GM18526 (cell line): ENCODE results near the gene UBE3C.

Experiments used
- POLR2A ChIP-seq: IDR thresholded peaks from 3 replicates; pipeline ENCODE4 v1.6.1; 2011; ENCODE audit not compliant: insufficient read length; ENCODE audit errors: extremely low read depth

The UBE3C gene

DNA sequence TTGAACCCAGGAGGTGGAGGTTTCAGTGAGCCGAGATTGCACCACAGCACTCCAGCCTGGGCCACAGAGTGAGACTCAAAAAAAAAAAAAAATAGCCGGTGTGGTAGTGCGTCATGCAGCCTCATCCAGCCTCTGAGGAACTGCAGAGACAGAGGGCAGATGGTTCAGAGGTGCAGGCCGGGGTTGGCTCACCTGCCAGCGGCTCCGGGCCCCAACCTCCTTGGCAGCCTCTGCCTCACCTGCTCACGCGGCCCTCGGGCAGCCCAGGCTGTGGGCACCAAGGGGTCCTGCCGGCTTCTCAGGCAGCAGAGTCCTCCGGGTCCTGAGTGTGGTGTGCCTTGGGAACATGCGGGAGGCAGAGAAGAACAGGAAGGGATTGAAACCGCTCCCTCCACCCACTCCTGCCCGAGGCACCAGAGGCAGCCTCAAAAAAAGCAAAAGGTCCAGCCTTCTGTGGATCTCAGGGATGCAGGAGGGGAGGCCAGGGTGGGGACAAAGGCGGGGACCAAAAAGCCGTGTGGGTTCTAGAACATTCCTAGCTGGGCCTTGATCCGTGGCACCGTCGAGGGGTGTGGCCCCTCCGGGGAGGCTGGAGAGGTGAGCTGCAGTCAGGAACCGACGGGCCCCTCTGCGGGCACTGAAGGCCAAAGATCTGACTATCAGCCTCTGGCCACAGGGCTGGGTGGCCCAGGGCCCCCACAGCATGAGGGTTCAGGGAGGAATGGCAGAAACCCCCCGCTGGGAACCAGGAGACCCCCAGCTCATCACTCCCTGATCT lies 142.7 kb downstream of the UBE3C start:
- TF ChIP-seq POLR2A = no peak

GRCh38 chr7:157282141-157282801 lies 143.5 kb downstream of the UBE3C start:
- no peak for TF ChIP-seq POLR2A

DNA sequence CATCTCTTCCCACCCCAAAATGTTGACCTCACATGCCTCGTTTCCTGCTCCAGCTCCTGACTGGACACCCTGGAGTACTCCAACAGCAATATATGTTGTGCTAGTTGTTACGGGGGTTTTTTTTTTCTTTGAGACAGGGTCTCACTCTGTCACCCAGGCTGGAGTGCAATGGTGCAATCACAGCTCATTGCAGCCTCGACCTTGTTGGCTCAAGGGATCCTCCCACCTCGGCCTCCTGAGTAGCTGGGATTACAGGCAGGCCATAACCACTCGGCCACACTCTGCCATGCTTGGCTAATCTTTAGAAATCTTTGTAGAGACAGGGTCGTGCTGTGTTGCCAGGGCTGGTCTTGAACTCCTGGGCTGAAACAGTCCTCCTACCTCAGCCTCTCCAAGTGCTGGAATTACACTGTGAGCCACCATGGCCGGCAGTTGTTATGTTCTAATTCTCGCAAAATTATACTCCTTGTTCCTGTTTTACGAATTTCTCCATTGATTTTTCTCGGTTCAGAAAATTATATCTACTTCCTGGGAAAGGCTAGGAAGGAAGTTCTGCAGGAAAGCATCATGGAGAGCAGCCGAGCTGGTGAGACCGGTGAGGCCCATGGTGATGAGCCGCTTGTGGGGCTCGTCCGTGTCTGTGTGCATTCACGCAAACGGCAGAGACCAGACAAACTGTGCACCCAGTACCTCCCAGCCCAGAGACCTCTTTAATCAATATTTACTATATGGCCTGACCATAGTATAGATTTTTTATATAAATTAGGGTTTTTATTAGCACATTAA lies 145.7 kb downstream of the UBE3C start:
- no peak for TF ChIP-seq POLR2A

GRCh38 chr7:157291404-157292080 lies 152.8 kb downstream of the UBE3C start:
- TF ChIP-seq POLR2A = no peak

DNA sequence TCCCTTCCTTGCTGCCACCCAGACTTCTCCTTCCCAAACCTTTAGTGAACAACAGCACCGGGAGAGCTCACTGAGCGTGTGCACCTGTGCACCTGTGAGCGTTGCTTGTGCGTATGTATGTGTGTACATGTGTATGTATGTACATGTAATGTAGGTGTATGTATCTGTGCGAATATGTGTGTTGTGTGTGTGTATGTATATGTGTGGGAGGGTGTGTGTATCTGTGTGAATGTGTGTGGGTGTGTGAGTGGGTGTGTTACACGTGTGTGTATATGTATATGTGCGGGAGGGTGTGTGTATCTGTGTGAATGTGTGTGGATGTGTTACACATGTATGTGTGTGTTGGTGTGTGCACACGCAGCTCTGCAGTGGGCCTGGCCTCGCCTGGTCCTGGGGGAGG lies 153.5 kb downstream of the UBE3C start:
- TF ChIP-seq POLR2A = no peak

- TF ChIP-seq POLR2A = no peak
These were observed 154.2 kb downstream of the UBE3C start for GRCh38 chr7:157292770-157293412.

DNA sequence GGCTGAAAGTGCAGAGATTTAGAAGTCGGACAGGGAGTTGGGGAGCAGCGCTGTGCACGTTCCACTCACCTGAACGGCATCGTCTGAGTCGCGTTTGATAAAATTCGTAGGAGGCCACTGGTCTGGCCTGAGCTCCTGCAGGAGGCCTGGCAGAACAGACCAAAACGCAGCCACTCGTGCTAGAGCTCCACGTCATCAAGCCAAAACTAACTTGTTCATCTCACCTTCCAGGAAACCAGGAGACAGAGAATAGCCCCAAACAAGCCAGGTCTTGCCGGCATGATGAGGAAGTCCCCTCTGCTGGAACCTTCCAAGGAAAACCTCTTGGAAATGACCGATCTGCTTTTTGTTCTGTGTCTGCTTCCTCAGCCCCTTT lies 154.7 kb downstream of the UBE3C start:
- TF ChIP-seq POLR2A = no peak

GRCh38 chr7:157294773-157295172 lies 156.0 kb downstream of the UBE3C start:
- TF ChIP-seq POLR2A = no peak

DNA sequence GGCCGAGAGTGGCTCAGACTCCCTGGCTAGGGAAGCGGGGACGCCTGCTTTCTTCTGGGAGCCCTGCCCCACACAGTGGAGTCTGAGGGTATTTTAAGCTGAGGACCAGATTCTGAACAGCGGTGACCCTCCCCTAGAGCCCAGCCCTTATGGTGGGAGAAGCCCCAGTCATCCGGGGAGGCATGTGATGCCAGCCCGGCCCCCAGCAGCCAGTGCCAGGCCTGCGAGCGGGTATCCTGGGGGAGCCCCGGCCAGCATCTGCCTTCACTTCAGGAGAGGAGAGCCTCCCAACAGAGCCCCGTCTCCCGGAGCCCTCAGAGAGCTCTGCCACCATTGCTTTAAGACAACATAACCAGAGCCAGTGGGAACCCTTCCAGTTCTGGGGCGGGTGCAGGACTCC lies 156.6 kb downstream of the UBE3C start:
- TF ChIP-seq POLR2A = no peak

DNA sequence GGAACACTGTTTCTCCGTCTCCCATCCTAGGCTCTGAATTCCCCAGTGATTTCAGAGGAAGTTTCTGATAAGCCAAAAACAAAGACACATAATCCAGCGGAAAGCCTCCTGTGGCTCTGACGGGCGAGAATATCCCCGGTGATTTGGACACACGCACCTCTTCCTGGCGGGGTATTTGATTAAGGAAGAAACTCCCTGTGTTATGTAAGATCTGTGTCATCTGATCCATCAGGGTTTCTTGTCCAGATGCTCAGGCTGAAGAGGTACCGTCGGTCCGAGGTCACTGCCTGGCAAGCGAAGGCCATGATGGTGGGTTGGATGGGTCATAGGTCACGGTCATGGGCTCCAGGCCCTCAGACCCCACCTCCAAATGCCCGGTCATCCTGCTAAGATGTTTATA lies 158.5 kb downstream of the UBE3C start:
- no peak for TF ChIP-seq POLR2A

GRCh38 chr7:157299317-157299612 lies 160.5 kb downstream of the UBE3C start:
- no peak for TF ChIP-seq POLR2A

- TF ChIP-seq POLR2A = no peak
These were observed 161.1 kb downstream of the UBE3C start for GRCh38 chr7:157299613-157300368.

GRCh38 chr7:157300369-157300825 lies 161.7 kb downstream of the UBE3C start:
- no peak for TF ChIP-seq POLR2A

DNA sequence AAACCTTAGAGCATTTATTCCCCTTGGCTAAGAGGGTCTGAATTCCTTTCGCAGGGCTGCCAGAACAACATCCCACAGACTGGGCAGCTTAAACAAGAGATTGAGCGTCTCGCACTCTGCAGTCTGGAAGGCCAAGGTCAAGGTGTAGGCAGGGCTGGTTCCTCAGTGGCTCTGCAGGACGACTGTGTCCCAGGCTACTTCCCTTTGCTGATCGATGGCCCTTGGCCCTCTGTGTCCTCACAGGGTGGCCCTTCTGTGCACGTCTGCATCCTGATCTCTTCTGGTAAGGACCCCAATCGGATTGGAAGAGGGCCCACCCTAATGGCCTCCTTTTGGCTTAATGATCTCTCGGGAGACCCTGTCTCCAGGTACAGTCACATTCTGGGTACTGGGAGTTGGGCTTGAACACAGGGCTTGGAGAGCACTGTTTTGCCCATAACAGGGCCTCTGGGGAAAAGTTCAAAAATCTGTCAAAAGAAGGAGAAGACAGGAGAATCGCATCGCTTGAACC lies 162.9 kb downstream of the UBE3C start:
- no peak for TF ChIP-seq POLR2A
